ENCODE results near the gene ACYP2.

DNA sequence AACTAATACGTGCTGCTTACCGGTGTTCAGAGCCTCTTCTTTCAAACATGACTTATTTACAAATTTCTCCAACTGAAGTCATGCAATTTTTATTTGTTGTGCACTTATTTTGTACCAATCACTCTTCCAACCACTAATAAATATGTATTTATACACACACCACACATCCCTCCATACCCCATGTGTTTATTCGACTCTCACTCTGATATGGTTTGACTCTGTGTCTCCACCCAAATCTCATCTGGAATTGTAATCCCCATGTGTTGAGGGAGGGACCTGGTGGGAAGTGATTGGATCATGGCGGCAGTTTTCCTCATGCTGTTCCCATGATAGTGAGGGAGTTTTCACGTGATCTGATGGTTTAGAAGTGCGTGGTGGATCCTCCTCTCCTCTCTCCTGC, 49.5 kb upstream of the ACYP2 start:
- TF ChIP-seq HDGF (IDR thresholded peaks at IDR 0.05; ENCODE audit: borderline replicate concordance) (no peak), FOXK2 (IDR thresholded peaks at IDR 0.05) (no peak), TARDBP (IDR thresholded peaks at IDR 0.05) (no peak), FOXM1 (IDR thresholded peaks at IDR 0.05; ENCODE audit: borderline replicate concordance) (no peak), ARNT (IDR thresholded peaks at IDR 0.05) (no peak), SUZ12 (IDR thresholded peaks at IDR 0.05) (no peak), SP1 (IDR thresholded peaks at IDR 0.05) (no peak), ZNF384 (IDR thresholded peaks at IDR 0.05) (no peak), ELF4 (IDR thresholded peaks at IDR 0.05) (no peak), BHLHE40 (IDR thresholded peaks at IDR 0.05; ENCODE audit: borderline replicate concordance) (no peak), NFRKB (IDR thresholded peaks at IDR 0.05) (no peak), FOXA1 (IDR thresholded peaks at IDR 0.05) (no peak)
- TF ChIP-seq, protein P1, sequence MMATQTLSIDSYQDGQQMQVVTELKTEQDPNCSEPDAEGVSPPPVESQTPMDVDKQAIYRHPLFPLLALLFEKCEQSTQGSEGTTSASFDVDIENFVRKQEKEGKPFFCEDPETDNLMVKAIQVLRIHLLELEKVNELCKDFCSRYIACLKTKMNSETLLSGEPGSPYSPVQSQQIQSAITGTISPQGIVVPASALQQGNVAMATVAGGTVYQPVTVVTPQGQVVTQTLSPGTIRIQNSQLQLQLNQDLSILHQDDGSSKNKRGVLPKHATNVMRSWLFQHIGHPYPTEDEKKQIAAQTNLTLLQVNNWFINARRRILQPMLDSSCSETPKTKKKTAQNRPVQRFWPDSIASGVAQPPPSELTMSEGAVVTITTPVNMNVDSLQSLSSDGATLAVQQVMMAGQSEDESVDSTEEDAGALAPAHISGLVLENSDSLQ (IDR thresholded peaks at IDR 0.05) = no peak
